Measurements from ENCODE around the gene ANKRD52. TPM values are rescaled to one million over a fixed set of nuclear protein-coding genes. Genes with fewer than 3 reads are reported as not detected.
A peak's percentile ranks its signal among the peaks of the same experiment; 100 is the strongest.

The ANKRD52 gene
- polyA plus RNA-seq, 1 donor, result 25.1 TPM

GRCh38 chr12:56242986-56243385 is 15.2 kb downstream of the ANKRD52 start:
- Histone ChIP-seq H3K27me3 (ENCODE audit: control insufficient read depth, insufficient read depth, low read length) (no peaks in the 10 kb centered on the region), H3K4me3 (ENCODE audit: low read length) (no peak overlapping the region), H3K36me3 (ENCODE audit: control insufficient read depth, insufficient read depth, low read length) (peaks cover 85% of the 10 kb centered on the region), H3K4me1 (ENCODE audit: control insufficient read depth, insufficient read depth, low read length) (peaks cover 15% of the 10 kb centered on the region), H3K27ac (ENCODE audit: low read length) (peak overlapping the region; percentile 2), H3K9me3 (ENCODE audit: control insufficient read depth, low read depth, low read length) (no peaks in the 10 kb centered on the region)
- WGBS (ENCODE audit: insufficient coverage, low lambda C conversion rate), result no CpG with 5 or more reads among the region's 13 CpGs
- DNase-seq, result peak in 1 of 2 donors; percentile 2

DNA sequence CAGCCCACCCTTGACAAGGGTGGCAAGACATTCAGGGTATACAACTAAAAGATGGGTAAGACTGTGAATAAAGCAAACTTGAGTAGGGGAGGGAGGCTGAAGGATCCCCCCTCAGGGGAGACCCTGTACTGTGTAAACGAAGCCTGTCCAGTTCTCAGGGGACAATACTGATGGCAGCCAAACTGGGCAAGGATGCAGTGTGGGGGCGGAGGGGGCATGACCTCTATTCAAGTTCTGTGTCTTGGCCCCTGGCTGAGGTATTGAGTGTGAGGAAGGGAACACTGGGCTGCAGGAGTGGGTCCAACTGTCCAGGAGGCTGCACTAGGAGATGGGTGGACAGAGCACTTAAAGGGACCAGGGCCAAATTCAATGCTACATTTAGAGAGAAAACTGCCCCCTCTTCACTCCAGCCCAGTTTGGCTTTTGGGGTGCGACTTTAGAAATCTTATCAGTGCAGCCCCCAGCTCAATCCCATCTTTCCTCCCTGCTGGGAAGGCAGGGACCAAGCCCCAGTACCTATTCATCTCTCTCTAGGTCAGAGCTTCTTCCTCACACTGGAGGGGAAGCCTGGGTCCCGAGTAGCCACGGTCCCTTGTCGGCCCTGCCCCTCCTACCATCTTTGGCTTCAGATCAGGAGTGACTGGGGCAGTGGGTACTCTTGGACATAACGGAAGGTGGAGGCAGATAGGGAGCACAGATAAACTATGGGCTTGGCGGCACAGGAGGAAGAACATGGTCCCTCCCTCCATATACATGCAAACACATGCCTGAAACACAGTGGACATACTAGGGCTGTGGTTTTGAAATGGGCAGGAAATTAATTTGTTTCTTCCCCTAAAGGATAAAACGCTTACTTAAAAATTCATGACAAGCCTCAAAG is 16.5 kb downstream of the ANKRD52 start:
- no CpG with 5 or more reads among the region's 9 CpGs for WGBS (ENCODE audit: insufficient coverage, low lambda C conversion rate)

DNA sequence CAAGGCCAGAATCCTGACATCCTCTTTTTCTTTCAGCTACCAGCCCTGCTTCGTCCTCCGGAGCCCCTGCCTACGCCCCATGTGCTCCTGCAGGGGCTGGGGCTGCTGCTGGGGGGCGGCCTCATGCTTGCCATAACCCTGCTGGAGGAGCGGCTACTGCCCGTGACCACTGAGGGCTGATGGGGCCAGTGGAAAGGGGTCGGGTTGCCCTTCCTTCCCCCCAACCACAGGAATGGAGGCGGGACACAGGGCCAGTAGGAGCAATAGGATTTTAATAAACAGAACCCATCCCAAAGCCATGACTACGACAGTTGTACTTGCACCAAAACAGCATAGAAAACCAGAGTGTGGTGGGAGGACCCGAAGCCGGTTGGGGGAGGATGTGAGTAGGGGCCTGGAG is 20.6 kb downstream of the ANKRD52 start:
- H3K4me3 ChIP-seq (ENCODE audit: low read length), result no peak overlapping the region
- no CpG with 5 or more reads among the region's 11 CpGs for WGBS (ENCODE audit: insufficient coverage, low lambda C conversion rate)
- peak in 1 of 2 donors; percentile 11 for DNase-seq
- no peaks in the 10 kb centered on the region for H3K9me3 ChIP-seq (ENCODE audit: control insufficient read depth, low read depth, low read length)
- peaks cover 71% of the 10 kb centered on the region for H3K36me3 ChIP-seq (ENCODE audit: control insufficient read depth, insufficient read depth, low read length)
- no peaks in the 10 kb centered on the region for H3K27me3 ChIP-seq (ENCODE audit: control insufficient read depth, insufficient read depth, low read length)
- no peak overlapping the region for H3K27ac ChIP-seq (ENCODE audit: low read length)
- H3K4me1 ChIP-seq (ENCODE audit: control insufficient read depth, insufficient read depth, low read length), result peaks cover 8% of the 10 kb centered on the region

More for the DNA sequence above, 16.5 kb downstream of the ANKRD52 start:
- no peak overlapping the region for H3K4me3 ChIP-seq (ENCODE audit: low read length)
- no peaks in the 10 kb centered on the region for H3K27me3 ChIP-seq (ENCODE audit: control insufficient read depth, insufficient read depth, low read length)
- peak in 1 of 2 donors; percentile 1 for DNase-seq
- H3K4me1 ChIP-seq (ENCODE audit: control insufficient read depth, insufficient read depth, low read length), result peaks cover 15% of the 10 kb centered on the region
- peaks cover 86% of the 10 kb centered on the region for H3K36me3 ChIP-seq (ENCODE audit: control insufficient read depth, insufficient read depth, low read length)
- H3K27ac ChIP-seq (ENCODE audit: low read length), result no peak overlapping the region
- no peaks in the 10 kb centered on the region for H3K9me3 ChIP-seq (ENCODE audit: control insufficient read depth, low read depth, low read length)

DNA sequence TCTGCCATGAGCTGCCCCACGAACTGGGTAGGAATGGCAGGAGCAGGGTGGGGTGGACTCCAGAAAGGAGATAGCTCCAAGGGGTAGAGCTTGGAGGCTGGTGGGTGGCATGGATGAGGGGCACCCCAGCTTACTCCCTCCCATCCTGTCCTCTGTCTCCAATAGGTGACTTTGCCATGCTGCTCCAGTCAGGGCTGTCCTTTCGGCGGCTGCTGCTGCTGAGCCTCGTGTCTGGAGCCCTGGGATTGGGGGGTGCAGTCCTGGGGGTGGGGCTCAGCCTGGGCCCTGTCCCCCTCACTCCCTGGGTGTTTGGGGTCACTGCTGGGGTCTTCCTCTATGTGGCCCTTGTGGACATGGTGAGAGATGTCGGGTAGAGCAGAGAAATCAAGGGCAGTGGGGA is 21.2 kb downstream of the ANKRD52 start:
- peak in 1 of 2 donors; percentile 7 for DNase-seq
- Histone ChIP-seq H3K4me1 (ENCODE audit: control insufficient read depth, insufficient read depth, low read length) (peaks cover 10% of the 10 kb centered on the region), H3K4me3 (ENCODE audit: low read length) (no peak overlapping the region), H3K9me3 (ENCODE audit: control insufficient read depth, low read depth, low read length) (no peaks in the 10 kb centered on the region), H3K27ac (ENCODE audit: low read length) (no peak overlapping the region), H3K36me3 (ENCODE audit: control insufficient read depth, insufficient read depth, low read length) (peaks cover 65% of the 10 kb centered on the region), H3K27me3 (ENCODE audit: control insufficient read depth, insufficient read depth, low read length) (no peaks in the 10 kb centered on the region)
- WGBS (ENCODE audit: insufficient coverage, low lambda C conversion rate), result no CpG with 5 or more reads among the region's 5 CpGs

DNA sequence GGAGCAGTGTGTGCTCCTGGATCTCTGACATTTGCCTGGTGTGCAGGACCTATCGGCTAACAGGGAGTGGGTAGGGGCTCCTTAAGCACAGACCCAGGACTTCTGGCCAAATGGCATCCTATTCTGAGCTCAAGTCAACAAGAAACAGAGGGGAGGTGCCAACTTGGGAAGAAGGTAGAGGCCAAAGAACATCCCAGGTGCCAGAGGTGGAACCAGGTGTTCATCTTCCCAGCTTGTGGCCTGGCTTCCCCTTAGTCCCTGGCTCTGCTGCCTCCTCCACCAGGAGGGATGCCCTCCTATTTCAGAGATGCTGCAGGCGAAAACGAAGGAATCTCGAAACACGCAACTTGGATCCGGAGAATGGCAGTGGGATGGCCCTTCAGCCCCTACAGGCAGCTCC is 22.1 kb downstream of the ANKRD52 start:
- Histone ChIP-seq H3K27ac (ENCODE audit: low read length) (no peak overlapping the region), H3K4me1 (ENCODE audit: control insufficient read depth, insufficient read depth, low read length) (peaks cover 10% of the 10 kb centered on the region), H3K9me3 (ENCODE audit: control insufficient read depth, low read depth, low read length) (no peaks in the 10 kb centered on the region), H3K27me3 (ENCODE audit: control insufficient read depth, insufficient read depth, low read length) (no peaks in the 10 kb centered on the region), H3K4me3 (ENCODE audit: low read length) (no peak overlapping the region), H3K36me3 (ENCODE audit: control insufficient read depth, insufficient read depth, low read length) (peaks cover 57% of the 10 kb centered on the region)
- peak in 1 of 2 donors; percentile 5 for DNase-seq
- WGBS (ENCODE audit: insufficient coverage, low lambda C conversion rate), result no CpG with 5 or more reads among the region's 6 CpGs

GRCh38 chr12:56234746-56235436 is 23.3 kb downstream of the ANKRD52 start:
- Histone ChIP-seq H3K4me1 (ENCODE audit: control insufficient read depth, insufficient read depth, low read length) (peaks cover 14% of the 10 kb centered on the region), H3K9me3 (ENCODE audit: control insufficient read depth, low read depth, low read length) (no peaks in the 10 kb centered on the region), H3K36me3 (ENCODE audit: control insufficient read depth, insufficient read depth, low read length) (peaks cover 45% of the 10 kb centered on the region), H3K4me3 (ENCODE audit: low read length) (no peak overlapping the region), H3K27ac (ENCODE audit: low read length) (no peak overlapping the region), H3K27me3 (ENCODE audit: control insufficient read depth, insufficient read depth, low read length) (no peaks in the 10 kb centered on the region)
- no CpG with 5 or more reads among the region's 16 CpGs for WGBS (ENCODE audit: insufficient coverage, low lambda C conversion rate)
- DNase-seq, result peak in 1 of 2 donors; percentile 1

DNA sequence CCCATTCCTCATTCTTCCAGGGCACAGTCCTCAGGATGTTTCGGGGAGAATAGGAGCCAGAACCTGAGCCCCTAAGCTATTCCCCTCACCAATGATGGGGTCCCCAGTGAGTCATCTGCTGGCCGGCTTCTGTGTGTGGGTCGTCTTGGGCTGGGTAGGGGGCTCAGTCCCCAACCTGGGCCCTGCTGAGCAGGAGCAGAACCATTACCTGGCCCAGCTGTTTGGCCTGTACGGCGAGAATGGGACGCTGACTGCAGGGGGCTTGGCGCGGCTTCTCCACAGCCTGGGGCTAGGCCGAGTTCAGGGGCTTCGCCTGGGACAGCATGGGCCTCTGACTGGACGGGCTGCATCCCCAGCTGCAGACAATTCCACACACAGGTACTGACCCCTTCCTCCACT is 27.0 kb downstream of the ANKRD52 start:
- Histone ChIP-seq H3K9me3 (ENCODE audit: control insufficient read depth, low read depth, low read length) (no peaks in the 10 kb centered on the region), H3K27me3 (ENCODE audit: control insufficient read depth, insufficient read depth, low read length) (no peaks in the 10 kb centered on the region), H3K27ac (ENCODE audit: low read length) (peak overlapping the region; percentile 98), H3K4me1 (ENCODE audit: control insufficient read depth, insufficient read depth, low read length) (peaks cover 23% of the 10 kb centered on the region), H3K4me3 (ENCODE audit: low read length) (peak overlapping the region; percentile 68), H3K36me3 (ENCODE audit: control insufficient read depth, insufficient read depth, low read length) (peaks cover 15% of the 10 kb centered on the region)
- peak in 1 of 2 donors; percentile 32 for DNase-seq
- WGBS (ENCODE audit: insufficient coverage, low lambda C conversion rate), result no CpG with 5 or more reads among the region's 11 CpGs

DNA sequence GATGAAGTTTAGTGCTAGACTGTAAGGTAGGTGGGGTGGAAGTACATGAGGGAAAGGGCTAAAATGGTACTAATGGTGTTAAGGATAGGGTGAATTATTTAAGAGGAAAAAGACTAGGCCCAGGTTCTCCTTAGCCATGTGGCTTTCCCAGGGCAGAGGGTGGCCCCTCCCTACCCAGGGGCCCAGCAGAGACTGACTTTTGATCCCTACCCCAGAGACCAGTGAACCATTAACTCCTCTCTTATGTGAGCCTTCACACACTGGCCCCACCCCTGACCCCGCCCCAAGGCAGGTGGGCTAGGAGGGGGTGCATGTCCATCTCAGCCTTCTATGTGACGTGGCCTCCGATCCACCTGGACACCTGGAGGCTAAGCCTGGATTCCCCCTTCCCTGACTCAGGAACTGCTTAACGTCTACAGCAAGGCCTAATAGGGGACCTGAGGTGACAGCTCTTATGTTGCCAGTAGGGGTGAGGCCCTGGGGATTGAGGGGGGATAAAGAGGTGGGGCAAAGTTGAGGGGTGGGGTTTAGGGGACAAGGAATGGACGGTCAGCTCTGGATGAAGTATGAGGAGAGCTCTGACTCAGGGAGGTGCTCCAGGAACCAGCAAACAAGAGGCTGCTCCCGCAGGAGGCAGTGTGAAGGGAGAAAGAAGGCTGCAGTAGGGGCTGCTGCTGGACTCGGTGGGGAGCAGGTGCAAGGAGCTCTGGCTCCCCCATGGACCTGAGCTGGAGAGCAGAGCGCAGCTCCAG is 27.6 kb downstream of the ANKRD52 start:
- Histone ChIP-seq H3K27ac (ENCODE audit: low read length) (peak overlapping the region; percentile 98), H3K27me3 (ENCODE audit: control insufficient read depth, insufficient read depth, low read length) (no peaks in the 10 kb centered on the region), H3K4me1 (ENCODE audit: control insufficient read depth, insufficient read depth, low read length) (peaks cover 23% of the 10 kb centered on the region), H3K4me3 (ENCODE audit: low read length) (peak overlapping the region; percentile 68), H3K9me3 (ENCODE audit: control insufficient read depth, low read depth, low read length) (no peaks in the 10 kb centered on the region), H3K36me3 (ENCODE audit: control insufficient read depth, insufficient read depth, low read length) (peaks cover 13% of the 10 kb centered on the region)
- WGBS (ENCODE audit: insufficient coverage, low lambda C conversion rate), result no CpG with 5 or more reads among the region's 8 CpGs
- peak; percentile 94 to 98 for DNase-seq

- Histone ChIP-seq H3K9me3 (ENCODE audit: control insufficient read depth, low read depth, low read length) (no peaks in the 10 kb centered on the region), H3K4me3 (ENCODE audit: low read length) (peak within 1 kb of the TSS; percentile 68), H3K4me1 (ENCODE audit: control insufficient read depth, insufficient read depth, low read length) (peaks cover 26% of the 10 kb centered on the region), H3K27ac (ENCODE audit: low read length) (peak within 1 kb of the TSS; percentile 98), H3K27me3 (ENCODE audit: control insufficient read depth, insufficient read depth, low read length) (no peaks in the 10 kb centered on the region), H3K36me3 (ENCODE audit: control insufficient read depth, insufficient read depth, low read length) (peaks cover 7% of the 10 kb centered on the region)
- DNase-seq, result peak; percentile 57 to 81
- WGBS (ENCODE audit: insufficient coverage, low lambda C conversion rate), result no CpG with 5 or more reads among the region's 4 CpGs
These were observed 28.2 kb downstream of the ANKRD52 start, which contains the start of gene SLC39A5 for GRCh38 chr12:56229916-56230431. SLC39A5 (plus strand) TSS chr12:56230051; CDS start chr12:56231275, 1,224 bp downstream.

- Histone ChIP-seq H3K27ac (ENCODE audit: low read length) (peak overlapping the region; percentile 98), H3K4me1 (ENCODE audit: control insufficient read depth, insufficient read depth, low read length) (peaks cover 31% of the 10 kb centered on the region), H3K36me3 (ENCODE audit: control insufficient read depth, insufficient read depth, low read length) (peaks cover 3% of the 10 kb centered on the region), H3K4me3 (ENCODE audit: low read length) (no peak overlapping the region), H3K9me3 (ENCODE audit: control insufficient read depth, low read depth, low read length) (no peaks in the 10 kb centered on the region), H3K27me3 (ENCODE audit: control insufficient read depth, insufficient read depth, low read length) (no peaks in the 10 kb centered on the region)
- no CpG with 5 or more reads among the region's 7 CpGs for WGBS (ENCODE audit: insufficient coverage, low lambda C conversion rate)
- peak in 1 of 2 donors; percentile 2 for DNase-seq
These were observed 29.1 kb downstream of the ANKRD52 start for GRCh38 chr12:56229082-56229481.
